ENCODE data around the gene FZD1.

Gene FZD1

GRCh38 chr7:91267171-91267955, 3.1 kb downstream of the FZD1 start:
- peak; percentile 14 for DNase-seq (ENCODE audit: low read depth)
- peak overlapping the region; percentile 64 for H3K4me3 ChIP-seq (ENCODE audit: low read length)
- TF ChIP-seq, protein P1, sequence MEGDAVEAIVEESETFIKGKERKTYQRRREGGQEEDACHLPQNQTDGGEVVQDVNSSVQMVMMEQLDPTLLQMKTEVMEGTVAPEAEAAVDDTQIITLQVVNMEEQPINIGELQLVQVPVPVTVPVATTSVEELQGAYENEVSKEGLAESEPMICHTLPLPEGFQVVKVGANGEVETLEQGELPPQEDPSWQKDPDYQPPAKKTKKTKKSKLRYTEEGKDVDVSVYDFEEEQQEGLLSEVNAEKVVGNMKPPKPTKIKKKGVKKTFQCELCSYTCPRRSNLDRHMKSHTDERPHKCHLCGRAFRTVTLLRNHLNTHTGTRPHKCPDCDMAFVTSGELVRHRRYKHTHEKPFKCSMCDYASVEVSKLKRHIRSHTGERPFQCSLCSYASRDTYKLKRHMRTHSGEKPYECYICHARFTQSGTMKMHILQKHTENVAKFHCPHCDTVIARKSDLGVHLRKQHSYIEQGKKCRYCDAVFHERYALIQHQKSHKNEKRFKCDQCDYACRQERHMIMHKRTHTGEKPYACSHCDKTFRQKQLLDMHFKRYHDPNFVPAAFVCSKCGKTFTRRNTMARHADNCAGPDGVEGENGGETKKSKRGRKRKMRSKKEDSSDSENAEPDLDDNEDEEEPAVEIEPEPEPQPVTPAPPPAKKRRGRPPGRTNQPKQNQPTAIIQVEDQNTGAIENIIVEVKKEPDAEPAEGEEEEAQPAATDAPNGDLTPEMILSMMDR (IDR thresholded peaks at IDR 0.05; ENCODE audit: insufficient read depth, low read depth, low read length, missing control alignments) = no peak

GRCh38 chr7:91270372-91270771, 6.1 kb downstream of the FZD1 start:
- no peak overlapping the region for H3K4me3 ChIP-seq (ENCODE audit: low read length)
- TF ChIP-seq, protein P1 (IDR thresholded peaks at IDR 0.05; ENCODE audit: insufficient read depth, low read depth, low read length, missing control alignments) = no peak
- DNase-seq (ENCODE audit: low read depth) = no peak

GRCh38 chr7:91276909-91277308, 12.7 kb downstream of the FZD1 start:
- H3K4me3 ChIP-seq (ENCODE audit: low read length) = no peak overlapping the region
- TF ChIP-seq, protein P1 (IDR thresholded peaks at IDR 0.05; ENCODE audit: insufficient read depth, low read depth, low read length, missing control alignments) = no peak
- no peak for DNase-seq (ENCODE audit: low read depth)

DNA sequence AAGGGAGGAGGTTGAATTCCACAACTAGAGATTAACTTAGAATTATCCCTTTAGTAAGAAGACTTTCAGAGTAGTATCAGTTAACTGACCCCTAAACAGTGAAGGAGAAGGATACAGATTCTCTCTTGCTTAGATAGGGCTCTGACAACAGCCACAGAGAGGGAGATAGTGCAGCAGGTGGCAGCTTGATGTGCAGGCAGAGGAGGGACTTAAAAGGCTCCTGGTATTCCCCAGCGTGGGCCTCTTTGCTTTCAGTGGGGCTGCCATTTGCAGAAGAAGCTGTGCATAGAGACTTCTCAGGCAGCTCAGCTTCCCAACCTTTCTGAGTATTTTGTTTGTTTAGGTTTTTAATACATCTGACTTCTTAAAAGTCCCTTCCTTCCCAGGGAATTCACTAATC, 16.0 kb downstream of the FZD1 start:
- no peak overlapping the region for H3K4me3 ChIP-seq (ENCODE audit: low read length)
- TF ChIP-seq, protein P1 (IDR thresholded peaks at IDR 0.05; ENCODE audit: insufficient read depth, low read depth, low read length, missing control alignments) = no peak
- DNase-seq (ENCODE audit: low read depth) = no peak

DNA sequence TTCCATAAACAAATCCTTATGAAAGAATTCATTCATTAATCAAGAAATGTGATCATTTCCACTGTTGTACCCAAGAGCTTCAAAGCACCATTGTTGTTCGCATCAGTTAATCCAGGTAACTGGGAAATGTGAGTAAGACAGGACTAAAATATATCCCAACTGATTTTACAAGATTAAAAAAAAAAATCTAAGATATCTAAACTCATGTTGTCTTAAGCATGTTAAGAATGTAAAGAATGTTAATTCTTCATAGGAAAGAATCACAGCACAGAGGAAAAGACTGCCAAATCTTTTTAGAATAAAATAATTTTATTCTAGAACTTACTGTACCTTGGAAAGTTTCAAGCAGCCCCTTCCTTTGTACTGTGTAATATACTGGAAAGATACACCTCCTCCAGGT, 16.4 kb downstream of the FZD1 start:
- TF ChIP-seq, protein P1 (IDR thresholded peaks at IDR 0.05; ENCODE audit: insufficient read depth, low read depth, low read length, missing control alignments) = no peak
- no peak overlapping the region for H3K4me3 ChIP-seq (ENCODE audit: low read length)
- no peak for DNase-seq (ENCODE audit: low read depth)

DNA sequence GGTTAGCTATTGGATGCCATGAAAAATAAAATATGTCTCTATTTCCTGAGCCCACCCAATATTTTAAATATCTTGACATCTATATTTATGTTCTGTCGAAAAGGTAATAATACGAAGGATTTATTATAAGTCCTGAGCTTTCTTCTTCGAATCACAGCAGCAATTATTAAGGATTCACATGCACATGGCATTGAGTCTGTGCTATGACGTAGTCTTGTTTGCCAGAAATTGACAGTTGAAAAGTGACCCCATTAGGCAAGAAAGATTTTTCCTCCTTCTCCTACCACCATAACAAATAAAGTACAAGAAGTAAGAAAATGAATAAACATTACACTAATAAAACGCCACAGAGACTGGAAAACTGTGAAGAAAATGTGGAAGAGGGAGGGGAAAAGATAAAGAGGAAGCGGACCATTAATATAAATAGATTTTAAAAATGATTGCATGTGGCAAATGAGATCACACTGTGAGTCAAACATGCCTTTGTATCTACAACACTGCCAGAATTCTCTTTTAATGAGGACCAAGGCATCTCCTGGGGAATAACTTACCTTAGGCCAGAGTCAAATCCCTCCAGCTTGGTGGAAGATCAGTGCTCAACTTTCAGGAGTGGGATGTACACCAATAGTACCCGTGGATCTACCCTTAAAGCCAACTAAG, 21.6 kb downstream of the FZD1 start:
- no peak overlapping the region for H3K4me3 ChIP-seq (ENCODE audit: low read length)
- DNase-seq (ENCODE audit: low read depth) = peak; percentile 39
- TF ChIP-seq, protein P1 (IDR thresholded peaks at IDR 0.05; ENCODE audit: insufficient read depth, low read depth, low read length, missing control alignments) = no peak

Data from epithelial cell of esophagus (primary cell).